Mesenchymal stem cell (in vitro differentiated cells and primary cell): ENCODE data around the gene ERN1.

Source experiments
- DNase-seq: peaks from one replicate; pipeline ENCODE4 v3.0.0-alpha.2; 2013
- H2AFZ ChIP-seq: one replicate; pipeline ENCODE4 v1.6.1; 2013; ENCODE audit warnings: low read depth, mild to moderate bottlenecking, control low read depth, inconsistent platforms, low read length, moderate library complexity
- H2AK5ac ChIP-seq: 2 replicates; pipeline ENCODE4 v1.6.1; 2013; ENCODE audit warnings: low read length, moderate library complexity, mild to moderate bottlenecking, inconsistent platforms; ENCODE audit not compliant: severe bottlenecking
- H2BK120ac ChIP-seq: one replicate; pipeline ENCODE4 v1.6.1; 2013; ENCODE audit warnings: low read depth, mild to moderate bottlenecking, inconsistent platforms, low read length, moderate library complexity
- H2BK12ac ChIP-seq, 2 experiments: one replicate each; pipeline ENCODE4 v1.6.1; 2013; ENCODE audit warnings: inconsistent platforms in 2 of 2, low read length in 2 of 2, mild to moderate bottlenecking in 2 of 2, moderate library complexity in 2 of 2, control low read depth in 1 of 2
- H2BK15ac ChIP-seq: one replicate; pipeline ENCODE4 v1.6.1; 2013; ENCODE audit warnings: mild to moderate bottlenecking, low read depth, inconsistent platforms; ENCODE audit not compliant: poor library complexity, severe bottlenecking
- H2BK5ac ChIP-seq: 2 replicates; pipeline ENCODE4 v1.6.1; 2013; ENCODE audit warnings: low read depth, mild to moderate bottlenecking, low read length, control low read depth, inconsistent platforms; ENCODE audit not compliant: poor library complexity, severe bottlenecking
- H3K14ac ChIP-seq, 2 experiments: one replicate each; pipeline ENCODE4 v1.6.1; 2013; ENCODE audit warnings: inconsistent platforms in 2 of 2, low read length in 2 of 2, control low read depth in 1 of 2, mild to moderate bottlenecking in 1 of 2, moderate library complexity in 1 of 2
- H3K18ac ChIP-seq, 2 experiments: one replicate each; pipeline ENCODE4 v1.6.1; 2013; ENCODE audit warnings: inconsistent platforms in 2 of 2, low read length in 2 of 2, control low read depth in 1 of 2, low read depth in 1 of 2, mild to moderate bottlenecking in 1 of 2
- H3K23ac ChIP-seq, 2 experiments: one replicate each; pipeline ENCODE4 v1.6.1; 2013; ENCODE audit warnings: inconsistent platforms in 2 of 2, low read length in 2 of 2, mild to moderate bottlenecking in 2 of 2, moderate library complexity in 2 of 2, control low read depth in 1 of 2
- H3K27ac ChIP-seq: 2 replicates; pipeline ENCODE4 v1.5.1; 2013; ENCODE audit warnings: mild to moderate bottlenecking, moderate library complexity, low read length, control low read depth, inconsistent platforms; ENCODE audit not compliant: poor library complexity, severe bottlenecking
- H3K27me3 ChIP-seq, 2 experiments: 2 replicates each; pipeline versions ENCODE4 v1.6.1 to v1.7.0; 2013; ENCODE audit warnings: low read length in 2 of 2, mild to moderate bottlenecking in 2 of 2, moderate library complexity in 2 of 2, control low read depth in 1 of 2, inconsistent platforms in 1 of 2; ENCODE audit not compliant: control insufficient read depth in 1 of 2, insufficient read depth in 1 of 2
- H3K36me3 ChIP-seq, 2 experiments: 2 replicates each; pipeline versions ENCODE4 v1.6.1 to v1.7.0; 2013; ENCODE audit warnings: low read length in 2 of 2, control low read depth in 1 of 2, inconsistent platforms in 1 of 2, low read depth in 1 of 2, mild to moderate bottlenecking in 1 of 2; ENCODE audit not compliant: insufficient read depth in 2 of 2, control insufficient read depth in 1 of 2
- H3K4ac ChIP-seq, 2 experiments: one replicate each; pipeline ENCODE4 v1.6.1; 2013; ENCODE audit warnings: inconsistent platforms in 2 of 2, low read length in 2 of 2, mild to moderate bottlenecking in 2 of 2, moderate library complexity in 2 of 2, control low read depth in 1 of 2, low read depth in 1 of 2
- H3K4me1 ChIP-seq: 2 replicates; pipeline ENCODE4 v1.6.1; 2013; ENCODE audit warnings: low read depth, low read length, control low read depth; ENCODE audit not compliant: control insufficient read depth, insufficient read depth
- H3K4me2 ChIP-seq: 2 replicates; pipeline ENCODE4 v1.6.1; 2013; ENCODE audit warnings: low read length, mild to moderate bottlenecking, inconsistent platforms; ENCODE audit not compliant: poor library complexity, severe bottlenecking
- H3K4me3 ChIP-seq, 2 experiments: 2 replicates each; pipeline versions ENCODE4 v1.5.1 to v1.7.0; 2013; ENCODE audit warnings: low read length in 2 of 2, mild to moderate bottlenecking in 2 of 2, control low read depth in 1 of 2, low read depth in 1 of 2; ENCODE audit not compliant: insufficient read depth in 1 of 2
- H3K79me1 ChIP-seq: replicated peaks from 2 replicates; pipeline ENCODE4 v1.6.1; 2013; ENCODE audit warnings: mild to moderate bottlenecking, control low read depth, low read length, inconsistent platforms; ENCODE audit not compliant: poor library complexity, severe bottlenecking
- H3K9ac ChIP-seq: 2 replicates; pipeline ENCODE4 v1.7.0; 2013; ENCODE audit warnings: mild to moderate bottlenecking, low read length, moderate library complexity
- H3K9me3 ChIP-seq: 2 replicates; pipeline ENCODE4 v1.7.0; 2013; ENCODE audit warnings: mild to moderate bottlenecking, low read length; ENCODE audit not compliant: control insufficient read depth
- H4K8ac ChIP-seq: one replicate; pipeline ENCODE4 v1.6.1; 2013; ENCODE audit warnings: inconsistent platforms, mild to moderate bottlenecking, low read length, moderate library complexity
- H4K91ac ChIP-seq: one replicate; pipeline ENCODE4 v1.6.1; 2013; ENCODE audit warnings: mild to moderate bottlenecking, low read length, inconsistent platforms
- WGBS: methylation state at CpG from one replicate; pipeline ENCODE4 v1.1.7; 2013; ENCODE audit warnings: mixed read lengths; 5-methylcytosine and 5-hydroxymethylcytosine counted together

Gene ERN1

DNA sequence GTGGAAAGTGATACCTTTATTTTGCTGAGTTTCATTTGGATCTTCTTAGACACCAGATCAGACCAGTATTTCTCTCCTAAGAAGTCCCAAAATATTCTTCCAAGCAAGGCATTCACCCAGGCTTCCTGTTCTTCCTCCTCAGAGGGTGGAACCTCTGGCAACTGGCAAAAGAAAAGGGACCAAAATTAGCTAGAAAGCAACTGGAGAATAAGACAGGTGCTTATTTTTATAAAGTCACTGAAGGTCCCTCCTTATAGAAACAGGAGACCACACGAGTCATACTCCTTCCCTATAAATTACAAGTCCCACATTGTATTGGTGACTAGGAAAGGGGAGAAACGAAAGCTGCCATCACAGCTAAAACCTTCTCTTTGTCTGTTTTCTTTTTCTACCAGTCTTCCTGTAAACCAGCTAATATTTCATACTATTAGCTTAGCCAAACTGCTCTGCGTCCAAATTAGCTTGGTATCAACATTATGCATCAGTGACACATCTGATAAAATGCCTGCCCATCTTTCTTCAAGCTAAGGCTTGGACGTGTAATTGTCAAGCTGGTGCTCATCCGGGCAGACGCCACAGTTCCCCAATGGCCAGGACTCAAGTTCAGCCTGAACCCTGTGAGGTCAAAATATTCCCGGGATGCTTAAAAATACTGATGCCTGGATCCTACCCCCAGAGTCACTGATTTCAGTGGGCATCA is 47.5 kb upstream of the ERN1 start:
- H4K8ac ChIP-seq, result no peak overlapping the region
- no peak overlapping the region for H3K9ac ChIP-seq
- H3K23ac ChIP-seq, result no peak overlapping the region
- H2BK120ac ChIP-seq, result no peak overlapping the region
- H3K27me3 ChIP-seq, result no peaks in the 10 kb centered on the region
- DNase-seq, result no peak
- H3K4me3 ChIP-seq, result no peak overlapping the region
- 89% methylated on average over 7 of the region's 7 CpGs for WGBS
- H3K79me1 ChIP-seq, result no peaks in the 10 kb centered on the region
- H2AFZ ChIP-seq, result no peak overlapping the region
- no peak overlapping the region for H2BK5ac ChIP-seq
- peaks cover 20% of the 10 kb centered on the region for H3K4me1 ChIP-seq
- H3K14ac ChIP-seq, result no peak overlapping the region
- H3K4me2 ChIP-seq, result no peak overlapping the region
- no peak overlapping the region for H3K18ac ChIP-seq
- peak overlapping the region; percentile 4 for H3K27ac ChIP-seq
- H2AK5ac ChIP-seq, result no peak overlapping the region
- no peak overlapping the region for H3K4ac ChIP-seq
- no peak overlapping the region for H2BK12ac ChIP-seq
- no peak overlapping the region for H2BK15ac ChIP-seq
- H3K36me3 ChIP-seq, result peaks cover 0 to 30% of the 10 kb centered on the region in 2 experiments
- no peak overlapping the region for H4K91ac ChIP-seq
- no peaks in the 10 kb centered on the region for H3K9me3 ChIP-seq

- Histone ChIP-seq H3K4me2 (no peak overlapping the region), H3K4me3 (no peak overlapping the region), H3K9ac (no peak overlapping the region), H3K14ac (no peak overlapping the region), H4K8ac (no peak overlapping the region), H3K4ac (no peak overlapping the region), H2BK5ac (no peak overlapping the region), H2BK15ac (no peak overlapping the region), H3K27ac (no peak overlapping the region), H3K4me1 (peaks cover 20% of the 10 kb centered on the region), H3K18ac (no peak overlapping the region), H2AK5ac (no peak overlapping the region), H4K91ac (no peak overlapping the region), H3K36me3 (peaks cover 0 to 33% of the 10 kb centered on the region in 2 experiments), H3K27me3 (no peaks in the 10 kb centered on the region), H2BK120ac (no peak overlapping the region), H2BK12ac (no peak overlapping the region), H2AFZ (no peak overlapping the region), H3K79me1 (no peaks in the 10 kb centered on the region), H3K9me3 (no peaks in the 10 kb centered on the region), H3K23ac (no peak overlapping the region)
- DNase-seq, result no peak
Observed at GRCh38 chr17:64176556-64176955, 46.6 kb upstream of the ERN1 start.

DNA sequence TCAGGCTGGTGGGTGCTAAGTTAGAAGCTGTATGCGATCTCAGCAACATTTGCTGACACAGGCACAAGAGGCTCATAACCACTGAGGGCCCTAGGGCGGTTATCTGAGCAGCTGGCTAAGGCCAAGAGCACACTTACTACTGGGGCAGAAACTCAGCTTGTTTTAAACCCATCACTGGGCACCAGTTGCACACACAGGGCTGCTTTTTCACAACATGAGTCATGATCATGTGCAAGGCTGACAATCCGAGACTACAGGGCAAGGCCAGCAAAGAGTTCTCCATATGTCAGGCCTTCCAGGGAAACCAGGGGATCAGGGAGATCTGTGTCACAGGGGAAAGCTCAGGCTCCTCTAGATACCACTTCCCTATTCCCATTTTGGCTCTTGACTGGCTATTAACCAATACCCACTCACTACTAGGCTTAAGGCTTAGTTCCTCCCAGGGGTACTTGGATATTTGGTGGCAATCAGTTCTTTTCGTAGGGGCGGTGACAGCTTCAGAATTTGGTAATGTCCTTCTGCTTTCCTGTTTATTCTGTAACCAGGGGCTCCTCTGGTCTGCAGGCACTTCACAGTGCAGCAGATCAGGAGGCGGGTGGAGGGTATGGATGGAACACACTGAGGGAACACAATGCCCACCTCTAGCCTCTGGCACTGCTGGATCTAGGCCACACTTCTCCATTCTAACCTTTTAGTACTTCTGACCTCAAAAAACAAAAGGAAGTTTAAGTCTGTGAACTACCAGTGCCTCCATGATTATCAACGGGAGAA is 44.9 kb upstream of the ERN1 start:
- Histone ChIP-seq H2AK5ac (no peak overlapping the region), H2BK5ac (no peak overlapping the region), H3K4me1 (peaks cover 20% of the 10 kb centered on the region), H3K23ac (no peak overlapping the region), H3K14ac (no peak overlapping the region), H3K27ac (no peak overlapping the region), H3K79me1 (no peaks in the 10 kb centered on the region), H3K4ac (no peak overlapping the region), H3K18ac (peak overlapping the region in 1 of 2 experiments; percentile 51), H3K27me3 (no peaks in the 10 kb centered on the region), H3K36me3 (peaks cover 0 to 48% of the 10 kb centered on the region in 2 experiments), H4K8ac (no peak overlapping the region), H3K9ac (peak overlapping the region; percentile 53), H2BK12ac (no peak overlapping the region), H3K4me2 (no peak overlapping the region), H4K91ac (no peak overlapping the region), H3K9me3 (no peaks in the 10 kb centered on the region), H2BK15ac (no peak overlapping the region), H2BK120ac (no peak overlapping the region), H3K4me3 (no peak overlapping the region), H2AFZ (no peak overlapping the region)
- peak; percentile 69 for DNase-seq
- 90% methylated on average over 7 of the region's 7 CpGs for WGBS

- no peak overlapping the region for H3K23ac ChIP-seq
- no peaks in the 10 kb centered on the region for H3K9me3 ChIP-seq
- no peak overlapping the region for H3K4me3 ChIP-seq
- no peak overlapping the region for H3K27ac ChIP-seq
- no peak overlapping the region for H2BK12ac ChIP-seq
- H3K27me3 ChIP-seq, result no peaks in the 10 kb centered on the region
- H4K91ac ChIP-seq, result no peak overlapping the region
- H4K8ac ChIP-seq, result no peak overlapping the region
- 94% methylated on average over 2 of the region's 3 CpGs for WGBS
- H3K4me2 ChIP-seq, result no peak overlapping the region
- H3K4ac ChIP-seq, result no peak overlapping the region
- no peaks in the 10 kb centered on the region for H3K79me1 ChIP-seq
- no peak for DNase-seq
- no peak overlapping the region for H3K9ac ChIP-seq
- no peak overlapping the region for H3K14ac ChIP-seq
- peaks cover 0 to 54% of the 10 kb centered on the region in 2 experiments for H3K36me3 ChIP-seq
- no peak overlapping the region for H2BK15ac ChIP-seq
- H3K18ac ChIP-seq, result no peak overlapping the region
- no peak overlapping the region for H2AFZ ChIP-seq
- H2BK120ac ChIP-seq, result no peak overlapping the region
- peaks cover 18% of the 10 kb centered on the region for H3K4me1 ChIP-seq
- no peak overlapping the region for H2AK5ac ChIP-seq
- no peak overlapping the region for H2BK5ac ChIP-seq
Observed at GRCh38 chr17:64173646-64174045, 43.7 kb upstream of the ERN1 start.
